ENCODE measurements around the gene NMT2. TPM values are rescaled to one million over a fixed set of nuclear protein-coding genes. Genes with fewer than 3 reads are reported as not detected.

Gene NMT2
- total and polyA plus RNA-seq, 2 experiments from 2014 or later, result 11.7 to 16.8 TPM

DNA sequence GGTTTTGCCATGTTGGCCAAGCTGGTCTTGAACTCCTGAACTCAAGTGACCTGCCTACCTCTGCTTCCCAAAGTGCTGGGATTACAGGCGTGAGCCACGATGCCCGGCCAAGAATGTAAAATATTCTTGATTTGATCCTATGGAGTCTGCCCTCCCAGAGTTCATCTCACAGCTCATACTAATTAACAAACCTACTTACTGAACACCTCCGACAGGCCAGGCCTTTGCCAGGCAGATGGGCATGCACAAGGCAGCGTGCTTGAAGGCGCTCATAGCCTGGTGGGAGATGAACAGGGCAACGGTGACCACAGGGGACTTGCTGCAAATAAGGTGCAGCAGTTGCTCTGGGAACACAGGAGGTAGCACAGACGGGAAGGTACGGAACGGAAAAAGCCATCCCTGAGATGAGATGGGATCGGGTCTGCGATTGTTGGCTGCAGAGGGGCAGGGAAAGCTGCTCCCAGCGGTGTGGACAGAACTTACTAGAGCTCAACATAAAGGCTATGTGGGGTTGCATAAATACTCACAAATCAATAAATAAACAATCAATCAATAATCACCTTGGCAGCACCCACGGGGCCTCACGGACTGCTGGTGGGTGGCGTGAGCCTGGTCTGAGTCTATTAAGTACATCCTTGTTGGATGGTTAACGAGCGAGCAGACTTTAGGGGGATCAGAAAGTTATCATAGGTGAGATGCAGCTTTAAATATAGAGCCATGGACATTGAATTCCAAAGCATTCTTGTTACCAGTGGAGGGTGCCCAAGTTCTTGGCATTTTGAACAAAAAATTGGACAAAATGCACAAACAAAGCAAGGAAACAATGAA is 84.6 kb downstream of the NMT2 start:
- no peak overlapping the region for H2AFZ ChIP-seq
- H3K4me1 ChIP-seq (ENCODE audit: insufficient read depth), result no peaks in the 10 kb centered on the region
- H3K4me3 Mint-ChIP-seq, result peak overlapping the region; percentile 40; the same call in 1 of the 3 replicates
- no peaks in the 10 kb centered on the region for H4K20me1 ChIP-seq (replicated peaks; ENCODE audit: insufficient read depth)
- H3K36me3 Mint-ChIP-seq (ENCODE audit: low read depth), result no peaks in the 10 kb centered on the region
- peaks cover 14% of the 10 kb centered on the region for H3K4me1 Mint-ChIP-seq
- H3K4me3 ChIP-seq, result 0 out of 2 replicates have a peak overlapping the region, but pooled peaks have one; percentile 9
- H3K27me3 ChIP-seq (ENCODE audit: insufficient read depth), result no peaks in the 10 kb centered on the region
- no peaks in the 10 kb centered on the region for H3K79me2 ChIP-seq (replicated peaks; ENCODE audit: insufficient read depth)
- no peaks in the 10 kb centered on the region for H3K9me2 ChIP-seq (ENCODE audit: insufficient read depth)
- no peaks in the 10 kb centered on the region for H3K9me3 Mint-ChIP-seq
- H3K27ac Mint-ChIP-seq, result peak overlapping the region; percentile 92
- ATAC-seq, result no peak
- no peaks in the 10 kb centered on the region for H3K36me3 ChIP-seq (ENCODE audit: insufficient read depth)
- DNase-seq (ENCODE audit: low spot score), result no peak
- no peaks in the 10 kb centered on the region for H3F3A ChIP-seq (replicated peaks; ENCODE audit: low read depth)
- H3K27ac ChIP-seq (ENCODE audit: low read depth), result peak overlapping the region; percentile 41
- peak overlapping the region; percentile 26; the same call in 1 of the 2 replicates for H3K4me2 ChIP-seq
- TF ChIP-seq NANOG (IDR thresholded peaks at IDR 0.05; ENCODE audit: borderline replicate concordance) (no peak), EZH2 (IDR thresholded peaks at IDR 0.05; ENCODE audit: low read depth, unreplicated experiment) (no peak), EZH2phosphoT487 (IDR thresholded peaks at IDR 0.05; ENCODE audit: unreplicated experiment) (no peak), ZNF331 (CRISPR knock-in tag; IDR thresholded peaks at IDR 0.05; ENCODE audit: low read depth) (no peak), STAT1 (IDR thresholded peaks at IDR 0.05; ENCODE audit: unreplicated experiment) (no peak), CREB1 (CRISPR knock-in tag; IDR thresholded peaks at IDR 0.05; ENCODE audit: low read depth) (no peak), JUNB (IDR thresholded peaks at IDR 0.05; ENCODE audit: unreplicated experiment) (no peak), POLR2AphosphoS5 (IDR thresholded peaks at IDR 0.05; ENCODE audit: low read depth) (no peak), ZNF114 (CRISPR knock-in tag; IDR thresholded peaks at IDR 0.05) (no peak)
- TF ChIP-seq, protein P1, sequence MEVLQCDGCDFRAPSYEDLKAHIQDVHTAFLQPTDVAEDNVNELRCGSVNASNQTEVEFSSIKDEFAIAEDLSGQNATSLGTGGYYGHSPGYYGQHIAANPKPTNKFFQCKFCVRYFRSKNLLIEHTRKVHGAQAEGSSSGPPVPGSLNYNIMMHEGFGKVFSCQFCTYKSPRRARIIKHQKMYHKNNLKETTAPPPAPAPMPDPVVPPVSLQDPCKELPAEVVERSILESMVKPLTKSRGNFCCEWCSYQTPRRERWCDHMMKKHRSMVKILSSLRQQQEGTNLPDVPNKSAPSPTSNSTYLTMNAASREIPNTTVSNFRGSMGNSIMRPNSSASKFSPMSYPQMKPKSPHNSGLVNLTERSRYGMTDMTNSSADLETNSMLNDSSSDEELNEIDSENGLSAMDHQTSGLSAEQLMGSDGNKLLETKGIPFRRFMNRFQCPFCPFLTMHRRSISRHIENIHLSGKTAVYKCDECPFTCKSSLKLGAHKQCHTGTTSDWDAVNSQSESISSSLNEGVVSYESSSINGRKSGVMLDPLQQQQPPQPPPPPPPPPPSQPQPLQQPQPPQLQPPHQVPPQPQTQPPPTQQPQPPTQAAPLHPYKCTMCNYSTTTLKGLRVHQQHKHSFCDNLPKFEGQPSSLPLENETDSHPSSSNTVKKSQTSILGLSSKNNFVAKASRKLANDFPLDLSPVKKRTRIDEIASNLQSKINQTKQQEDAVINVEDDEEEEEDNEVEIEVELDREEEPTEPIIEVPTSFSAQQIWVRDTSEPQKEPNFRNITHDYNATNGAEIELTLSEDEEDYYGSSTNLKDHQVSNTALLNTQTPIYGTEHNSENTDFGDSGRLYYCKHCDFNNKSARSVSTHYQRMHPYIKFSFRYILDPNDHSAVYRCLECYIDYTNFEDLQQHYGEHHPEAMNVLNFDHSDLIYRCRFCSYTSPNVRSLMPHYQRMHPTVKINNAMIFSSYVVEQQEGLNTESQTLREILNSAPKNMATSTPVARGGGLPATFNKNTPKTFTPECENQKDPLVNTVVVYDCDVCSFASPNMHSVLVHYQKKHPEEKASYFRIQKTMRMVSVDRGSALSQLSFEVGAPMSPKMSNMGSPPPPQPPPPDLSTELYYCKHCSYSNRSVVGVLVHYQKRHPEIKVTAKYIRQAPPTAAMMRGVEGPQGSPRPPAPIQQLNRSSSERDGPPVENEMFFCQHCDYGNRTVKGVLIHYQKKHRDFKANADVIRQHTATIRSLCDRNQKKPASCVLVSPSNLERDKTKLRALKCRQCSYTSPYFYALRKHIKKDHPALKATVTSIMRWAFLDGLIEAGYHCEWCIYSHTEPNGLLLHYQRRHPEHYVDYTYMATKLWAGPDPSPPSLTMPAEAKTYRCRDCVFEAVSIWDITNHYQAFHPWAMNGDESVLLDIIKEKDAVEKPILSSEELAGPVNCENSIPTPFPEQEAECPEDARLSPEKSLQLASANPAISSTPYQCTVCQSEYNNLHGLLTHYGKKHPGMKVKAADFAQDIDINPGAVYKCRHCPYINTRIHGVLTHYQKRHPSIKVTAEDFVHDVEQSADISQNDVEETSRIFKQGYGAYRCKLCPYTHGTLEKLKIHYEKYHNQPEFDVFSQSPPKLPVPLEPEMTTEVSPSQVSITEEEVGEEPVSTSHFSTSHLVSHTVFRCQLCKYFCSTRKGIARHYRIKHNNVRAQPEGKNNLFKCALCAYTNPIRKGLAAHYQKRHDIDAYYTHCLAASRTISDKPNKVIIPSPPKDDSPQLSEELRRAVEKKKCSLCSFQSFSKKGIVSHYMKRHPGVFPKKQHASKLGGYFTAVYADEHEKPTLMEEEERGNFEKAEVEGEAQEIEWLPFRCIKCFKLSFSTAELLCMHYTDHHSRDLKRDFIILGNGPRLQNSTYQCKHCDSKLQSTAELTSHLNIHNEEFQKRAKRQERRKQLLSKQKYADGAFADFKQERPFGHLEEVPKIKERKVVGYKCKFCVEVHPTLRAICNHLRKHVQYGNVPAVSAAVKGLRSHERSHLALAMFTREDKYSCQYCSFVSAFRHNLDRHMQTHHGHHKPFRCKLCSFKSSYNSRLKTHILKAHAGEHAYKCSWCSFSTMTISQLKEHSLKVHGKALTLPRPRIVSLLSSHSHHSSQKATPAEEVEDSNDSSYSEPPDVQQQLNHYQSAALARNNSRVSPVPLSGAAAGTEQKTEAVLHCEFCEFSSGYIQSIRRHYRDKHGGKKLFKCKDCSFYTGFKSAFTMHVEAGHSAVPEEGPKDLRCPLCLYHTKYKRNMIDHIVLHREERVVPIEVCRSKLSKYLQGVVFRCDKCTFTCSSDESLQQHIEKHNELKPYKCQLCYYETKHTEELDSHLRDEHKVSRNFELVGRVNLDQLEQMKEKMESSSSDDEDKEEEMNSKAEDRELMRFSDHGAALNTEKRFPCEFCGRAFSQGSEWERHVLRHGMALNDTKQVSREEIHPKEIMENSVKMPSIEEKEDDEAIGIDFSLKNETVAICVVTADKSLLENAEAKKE (CRISPR knock-in tag; IDR thresholded peaks at IDR 0.05), result no peak
- TF ChIP-seq, protein P2, sequence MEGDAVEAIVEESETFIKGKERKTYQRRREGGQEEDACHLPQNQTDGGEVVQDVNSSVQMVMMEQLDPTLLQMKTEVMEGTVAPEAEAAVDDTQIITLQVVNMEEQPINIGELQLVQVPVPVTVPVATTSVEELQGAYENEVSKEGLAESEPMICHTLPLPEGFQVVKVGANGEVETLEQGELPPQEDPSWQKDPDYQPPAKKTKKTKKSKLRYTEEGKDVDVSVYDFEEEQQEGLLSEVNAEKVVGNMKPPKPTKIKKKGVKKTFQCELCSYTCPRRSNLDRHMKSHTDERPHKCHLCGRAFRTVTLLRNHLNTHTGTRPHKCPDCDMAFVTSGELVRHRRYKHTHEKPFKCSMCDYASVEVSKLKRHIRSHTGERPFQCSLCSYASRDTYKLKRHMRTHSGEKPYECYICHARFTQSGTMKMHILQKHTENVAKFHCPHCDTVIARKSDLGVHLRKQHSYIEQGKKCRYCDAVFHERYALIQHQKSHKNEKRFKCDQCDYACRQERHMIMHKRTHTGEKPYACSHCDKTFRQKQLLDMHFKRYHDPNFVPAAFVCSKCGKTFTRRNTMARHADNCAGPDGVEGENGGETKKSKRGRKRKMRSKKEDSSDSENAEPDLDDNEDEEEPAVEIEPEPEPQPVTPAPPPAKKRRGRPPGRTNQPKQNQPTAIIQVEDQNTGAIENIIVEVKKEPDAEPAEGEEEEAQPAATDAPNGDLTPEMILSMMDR (conservative IDR thresholded peaks at IDR 0.05; ENCODE audit: low read depth in 2 of 2), result no peak
- TF ChIP-seq, protein P3, sequence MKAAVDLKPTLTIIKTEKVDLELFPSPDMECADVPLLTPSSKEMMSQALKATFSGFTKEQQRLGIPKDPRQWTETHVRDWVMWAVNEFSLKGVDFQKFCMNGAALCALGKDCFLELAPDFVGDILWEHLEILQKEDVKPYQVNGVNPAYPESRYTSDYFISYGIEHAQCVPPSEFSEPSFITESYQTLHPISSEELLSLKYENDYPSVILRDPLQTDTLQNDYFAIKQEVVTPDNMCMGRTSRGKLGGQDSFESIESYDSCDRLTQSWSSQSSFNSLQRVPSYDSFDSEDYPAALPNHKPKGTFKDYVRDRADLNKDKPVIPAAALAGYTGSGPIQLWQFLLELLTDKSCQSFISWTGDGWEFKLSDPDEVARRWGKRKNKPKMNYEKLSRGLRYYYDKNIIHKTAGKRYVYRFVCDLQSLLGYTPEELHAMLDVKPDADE (IDR thresholded peaks at IDR 0.05), result no peak
- TF ChIP-seq, protein P4, sequence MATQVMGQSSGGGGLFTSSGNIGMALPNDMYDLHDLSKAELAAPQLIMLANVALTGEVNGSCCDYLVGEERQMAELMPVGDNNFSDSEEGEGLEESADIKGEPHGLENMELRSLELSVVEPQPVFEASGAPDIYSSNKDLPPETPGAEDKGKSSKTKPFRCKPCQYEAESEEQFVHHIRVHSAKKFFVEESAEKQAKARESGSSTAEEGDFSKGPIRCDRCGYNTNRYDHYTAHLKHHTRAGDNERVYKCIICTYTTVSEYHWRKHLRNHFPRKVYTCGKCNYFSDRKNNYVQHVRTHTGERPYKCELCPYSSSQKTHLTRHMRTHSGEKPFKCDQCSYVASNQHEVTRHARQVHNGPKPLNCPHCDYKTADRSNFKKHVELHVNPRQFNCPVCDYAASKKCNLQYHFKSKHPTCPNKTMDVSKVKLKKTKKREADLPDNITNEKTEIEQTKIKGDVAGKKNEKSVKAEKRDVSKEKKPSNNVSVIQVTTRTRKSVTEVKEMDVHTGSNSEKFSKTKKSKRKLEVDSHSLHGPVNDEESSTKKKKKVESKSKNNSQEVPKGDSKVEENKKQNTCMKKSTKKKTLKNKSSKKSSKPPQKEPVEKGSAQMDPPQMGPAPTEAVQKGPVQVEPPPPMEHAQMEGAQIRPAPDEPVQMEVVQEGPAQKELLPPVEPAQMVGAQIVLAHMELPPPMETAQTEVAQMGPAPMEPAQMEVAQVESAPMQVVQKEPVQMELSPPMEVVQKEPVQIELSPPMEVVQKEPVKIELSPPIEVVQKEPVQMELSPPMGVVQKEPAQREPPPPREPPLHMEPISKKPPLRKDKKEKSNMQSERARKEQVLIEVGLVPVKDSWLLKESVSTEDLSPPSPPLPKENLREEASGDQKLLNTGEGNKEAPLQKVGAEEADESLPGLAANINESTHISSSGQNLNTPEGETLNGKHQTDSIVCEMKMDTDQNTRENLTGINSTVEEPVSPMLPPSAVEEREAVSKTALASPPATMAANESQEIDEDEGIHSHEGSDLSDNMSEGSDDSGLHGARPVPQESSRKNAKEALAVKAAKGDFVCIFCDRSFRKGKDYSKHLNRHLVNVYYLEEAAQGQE (IDR thresholded peaks at IDR 0.05; ENCODE audit: unreplicated experiment), result no peak
- H3K27me3 Mint-ChIP-seq (ENCODE audit: insufficient read depth, low read depth, poor library complexity), result peaks cover 3% of the 10 kb centered on the region
